Medulla oblongata (tissue), 1 donor: ENCODE measurements around the gene SMYD5.

Experiments used
- DNase-seq: peaks from one replicate; pipeline ENCODE4 v3.0.0-alpha.2; 2015; ENCODE audit errors: extremely low spot score

Gene SMYD5

GRCh38 chr2:73238976-73239375, 24.9 kb downstream of the SMYD5 start:
- DNase-seq: no peak

DNA sequence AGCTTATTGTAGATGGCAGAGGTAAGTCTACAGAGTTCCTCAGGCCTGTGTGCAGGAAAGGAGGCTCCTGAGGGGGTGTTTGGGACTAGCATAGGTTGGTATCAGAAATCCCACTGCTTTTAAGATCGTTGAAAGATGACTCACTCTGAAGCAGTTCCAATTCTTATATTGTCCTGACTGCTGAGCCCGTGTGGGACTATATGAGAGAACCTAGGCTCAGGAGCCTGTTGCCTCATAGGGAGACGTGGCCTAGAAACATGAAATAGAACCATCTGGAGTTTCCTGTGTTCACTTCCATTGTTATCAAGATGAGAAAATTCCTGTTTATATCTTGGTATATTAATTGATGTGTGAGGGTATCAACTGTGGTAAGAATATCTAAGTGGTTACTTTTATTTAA, 25.7 kb downstream of the SMYD5 start:
- no peak for DNase-seq

DNA sequence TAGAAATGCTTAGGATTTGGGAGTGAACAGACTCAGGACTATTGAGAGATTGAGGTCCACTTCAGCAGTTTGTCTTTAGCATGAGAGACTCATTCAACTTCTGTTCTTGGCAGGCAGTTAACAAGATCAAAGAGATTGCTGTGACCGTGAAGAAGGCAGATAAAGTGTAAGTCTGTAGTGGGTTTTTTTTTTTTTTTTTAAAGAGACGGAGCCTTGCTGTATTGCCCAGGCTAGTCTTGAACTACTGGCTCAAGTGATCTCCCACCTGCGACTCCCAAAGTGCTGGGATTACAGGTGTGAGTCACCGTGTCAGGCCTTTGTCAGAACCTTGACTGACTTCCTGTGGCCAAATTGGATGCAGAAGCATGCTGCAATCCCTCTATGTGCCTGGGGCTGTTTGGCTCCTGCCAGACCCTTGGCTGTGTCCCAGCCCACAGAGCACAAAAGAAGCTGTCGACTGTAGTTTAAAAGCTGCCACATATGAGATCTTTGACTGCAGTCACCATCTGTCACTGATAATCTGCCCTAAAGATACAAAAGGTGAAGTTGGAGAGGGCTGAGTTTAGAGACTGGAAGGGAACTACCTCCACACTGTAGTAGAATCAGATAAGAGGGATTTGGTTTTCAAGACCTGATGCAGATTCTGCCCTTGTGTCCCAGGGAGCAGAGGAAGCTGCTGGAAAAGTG, 30.0 kb downstream of the SMYD5 start:
- peak; percentile 46 for DNase-seq

DNA sequence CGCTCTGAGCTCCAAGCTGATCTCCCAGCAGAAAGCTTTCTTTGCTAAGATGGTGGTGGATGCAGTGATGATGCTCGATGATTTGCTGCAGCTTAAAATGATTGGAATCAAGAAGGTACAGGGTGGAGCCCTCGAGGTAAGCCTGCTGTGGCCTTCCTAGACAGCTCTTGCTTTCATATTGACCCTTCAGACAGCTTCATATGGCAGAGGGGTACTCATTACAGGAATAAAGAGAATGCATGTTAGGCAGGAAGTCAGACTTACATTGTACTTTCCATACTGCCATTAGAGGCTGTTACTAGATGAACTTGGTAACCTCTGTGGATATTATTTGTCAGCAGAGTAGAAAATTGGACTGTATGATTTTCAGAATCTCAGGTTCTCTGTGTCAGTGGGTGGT, 30.5 kb downstream of the SMYD5 start:
- no peak for DNase-seq

DNA sequence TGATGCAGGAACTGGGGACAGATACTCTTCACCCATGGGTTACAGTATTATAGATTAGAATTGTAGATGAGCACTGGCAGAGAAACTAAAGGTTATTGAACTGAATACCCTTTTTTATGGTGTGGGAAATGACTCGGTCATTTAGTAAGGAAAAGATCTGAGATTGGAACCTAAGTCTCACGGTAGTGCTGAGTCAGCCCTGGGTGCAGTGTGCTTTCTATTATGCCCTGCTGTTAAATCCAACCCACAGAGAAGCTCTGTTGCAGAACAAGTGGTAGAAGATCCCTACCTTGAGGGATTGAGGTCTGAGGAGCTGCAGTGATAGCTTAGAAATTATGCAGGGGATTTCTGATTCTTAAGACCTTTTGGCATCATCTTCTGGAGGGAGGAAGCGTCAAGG, 32.8 kb downstream of the SMYD5 start:
- DNase-seq: no peak

GRCh38 chr2:73249636-73250035, 35.6 kb downstream of the SMYD5 start:
- DNase-seq: no peak

DNA sequence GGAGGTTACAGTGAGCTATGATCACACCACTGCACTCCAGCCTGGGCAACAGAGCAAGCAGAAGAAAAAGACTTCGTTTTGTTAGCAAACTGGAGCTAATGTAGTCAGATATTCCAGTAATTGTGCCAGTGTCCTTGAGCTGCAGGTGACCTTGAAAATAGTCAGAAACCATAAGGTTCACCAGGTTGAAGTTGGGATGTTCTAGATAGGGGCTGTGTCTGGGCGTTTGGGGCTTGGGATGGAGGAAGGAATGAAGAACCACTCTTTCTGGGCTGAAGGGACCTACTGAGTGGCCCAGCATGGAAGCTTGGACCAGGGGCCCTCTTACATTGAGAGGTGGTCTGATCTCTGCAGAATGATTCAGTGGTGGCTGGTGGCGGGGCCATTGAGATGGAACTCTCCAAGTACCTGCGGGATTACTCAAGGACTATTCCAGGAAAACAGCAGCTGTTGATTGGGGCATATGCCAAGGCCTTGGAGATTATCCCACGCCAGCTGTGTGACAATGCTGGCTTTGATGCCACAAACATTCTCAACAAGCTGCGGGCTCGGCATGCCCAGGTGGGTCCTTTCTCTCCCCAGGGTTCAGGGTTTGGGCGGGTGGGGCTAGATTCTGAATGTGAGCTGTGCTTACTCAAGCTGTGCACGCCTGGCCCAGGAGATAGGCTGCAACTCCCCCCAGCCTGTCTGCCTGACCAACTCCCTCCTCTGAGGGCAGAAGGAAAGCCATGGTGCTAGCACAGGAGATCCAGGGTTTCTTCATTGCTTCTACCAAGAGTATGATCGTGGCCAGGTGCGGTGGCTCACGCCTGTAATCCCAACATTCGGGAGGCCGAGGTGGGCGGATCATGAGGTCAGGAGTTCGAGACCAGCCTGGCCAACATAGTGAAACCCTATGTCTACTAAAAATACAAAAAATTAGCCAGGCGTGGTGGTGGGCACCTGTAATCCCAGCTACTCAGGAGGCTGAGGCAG, 37.1 kb downstream of the SMYD5 start:
- no peak for DNase-seq

DNA sequence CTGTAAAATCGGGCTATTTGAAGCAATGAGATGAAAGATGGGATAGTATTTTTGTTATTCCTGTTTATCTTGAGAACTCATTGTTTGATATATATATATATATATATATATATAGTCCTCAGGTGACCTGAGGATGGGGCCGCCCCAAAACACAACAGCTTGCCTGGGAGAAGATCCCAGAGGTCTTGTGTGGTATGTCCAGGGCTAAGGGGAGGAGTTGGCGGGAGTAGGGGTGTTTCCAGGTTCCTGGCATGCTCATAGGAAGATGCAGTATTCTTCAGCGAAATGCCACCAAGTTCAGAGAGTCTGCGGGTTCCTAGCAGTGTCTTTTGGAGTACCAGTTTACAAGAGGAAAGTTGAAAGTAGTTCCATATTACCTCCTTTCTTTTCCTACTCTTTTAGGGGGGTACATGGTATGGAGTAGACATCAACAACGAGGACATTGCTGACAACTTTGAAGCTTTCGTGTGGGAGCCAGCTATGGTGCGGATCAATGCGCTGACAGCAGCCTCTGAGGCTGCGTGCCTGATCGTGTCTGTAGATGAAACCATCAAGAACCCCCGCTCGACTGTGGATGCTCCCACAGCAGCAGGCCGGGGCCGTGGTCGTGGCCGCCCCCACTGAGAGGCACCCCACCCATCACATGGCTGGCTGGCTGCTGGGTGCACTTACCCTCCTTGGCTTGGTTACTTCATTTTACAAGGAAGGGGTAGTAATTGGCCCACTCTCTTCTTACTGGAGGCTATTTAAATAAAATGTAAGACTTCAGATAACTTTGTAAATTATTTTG, 38.4 kb downstream of the SMYD5 start:
- DNase-seq: no peak

DNA sequence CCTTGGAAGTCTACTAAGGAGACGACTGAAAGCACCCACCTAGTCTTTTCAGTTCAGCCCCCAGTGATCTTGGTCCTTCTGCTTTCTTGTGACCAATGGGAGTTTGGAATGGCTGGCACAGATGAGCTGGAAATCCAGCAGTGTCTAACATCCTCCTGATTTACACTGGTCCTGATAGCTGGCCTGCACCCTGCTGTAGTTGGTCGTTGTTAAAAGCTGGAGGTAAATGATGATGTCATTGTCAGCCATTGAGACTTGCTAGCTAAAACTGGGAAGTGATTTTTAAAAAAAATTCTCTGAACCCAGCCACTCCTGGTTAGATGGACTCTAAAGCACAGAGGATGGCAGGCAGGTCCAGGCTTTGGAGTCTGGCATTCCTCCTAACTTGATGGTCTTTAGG, 39.4 kb downstream of the SMYD5 start:
- DNase-seq: no peak

DNA sequence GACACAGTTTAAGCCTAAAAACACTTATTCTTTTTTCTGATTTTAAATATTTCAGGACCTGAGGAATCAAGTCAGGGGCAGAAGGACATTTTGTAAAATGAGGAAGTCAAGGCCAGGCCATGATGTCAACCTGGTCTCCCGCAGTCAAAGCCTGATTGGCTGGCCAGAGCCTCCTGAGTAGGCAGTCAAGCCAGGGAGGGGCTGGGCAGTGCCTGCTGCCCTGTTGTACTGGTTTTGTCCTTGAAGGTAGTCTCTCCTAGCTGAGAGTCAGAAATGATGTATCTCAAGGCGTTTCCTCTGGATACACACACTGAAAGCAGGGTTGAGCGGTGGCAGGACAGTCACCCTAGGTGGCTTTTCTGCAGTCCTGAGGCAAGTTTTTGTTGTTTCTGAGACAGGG, 39.9 kb downstream of the SMYD5 start:
- DNase-seq: no peak

GRCh38 chr2:73254343-73255006, 40.4 kb downstream of the SMYD5 start:
- no peak for DNase-seq

DNA sequence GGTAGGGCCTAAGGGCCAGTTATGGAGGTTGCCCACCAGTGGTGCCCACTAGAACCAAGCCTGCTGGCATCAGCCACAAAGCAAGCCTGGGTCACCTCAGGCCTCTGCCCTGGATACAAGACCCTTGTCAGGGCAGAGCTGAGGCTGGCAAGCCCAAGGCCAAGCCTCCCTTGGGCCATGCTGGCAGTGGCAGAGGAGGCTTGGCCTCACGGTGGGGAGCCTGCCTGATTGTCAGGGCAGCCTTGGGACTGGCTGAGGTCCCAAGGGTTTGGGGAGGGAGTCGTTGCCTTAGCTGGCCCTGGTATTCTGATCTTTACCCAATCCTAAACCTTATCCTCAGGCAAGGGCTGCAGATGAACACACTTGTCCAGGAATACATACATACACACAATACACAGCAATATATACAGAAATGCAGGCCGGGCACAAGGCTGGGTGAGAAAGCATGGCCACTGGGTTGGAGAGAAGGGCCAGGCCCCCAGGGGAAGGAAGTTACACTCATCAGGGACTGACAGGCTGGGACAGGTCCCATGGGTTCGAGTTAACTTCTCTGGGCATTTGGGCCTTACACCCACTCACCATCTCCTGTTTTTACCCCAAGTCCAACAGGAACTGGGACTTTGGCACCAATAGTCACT, 41.1 kb downstream of the SMYD5 start:
- no peak for DNase-seq

- DNase-seq: no peak
Observed at GRCh38 chr2:73255907-73256617, 42.0 kb downstream of the SMYD5 start.

- no peak for DNase-seq
Observed at GRCh38 chr2:73256618-73256922, 42.5 kb downstream of the SMYD5 start.

- no peak for DNase-seq
Observed at GRCh38 chr2:73257021-73257420, 43.0 kb downstream of the SMYD5 start.

DNA sequence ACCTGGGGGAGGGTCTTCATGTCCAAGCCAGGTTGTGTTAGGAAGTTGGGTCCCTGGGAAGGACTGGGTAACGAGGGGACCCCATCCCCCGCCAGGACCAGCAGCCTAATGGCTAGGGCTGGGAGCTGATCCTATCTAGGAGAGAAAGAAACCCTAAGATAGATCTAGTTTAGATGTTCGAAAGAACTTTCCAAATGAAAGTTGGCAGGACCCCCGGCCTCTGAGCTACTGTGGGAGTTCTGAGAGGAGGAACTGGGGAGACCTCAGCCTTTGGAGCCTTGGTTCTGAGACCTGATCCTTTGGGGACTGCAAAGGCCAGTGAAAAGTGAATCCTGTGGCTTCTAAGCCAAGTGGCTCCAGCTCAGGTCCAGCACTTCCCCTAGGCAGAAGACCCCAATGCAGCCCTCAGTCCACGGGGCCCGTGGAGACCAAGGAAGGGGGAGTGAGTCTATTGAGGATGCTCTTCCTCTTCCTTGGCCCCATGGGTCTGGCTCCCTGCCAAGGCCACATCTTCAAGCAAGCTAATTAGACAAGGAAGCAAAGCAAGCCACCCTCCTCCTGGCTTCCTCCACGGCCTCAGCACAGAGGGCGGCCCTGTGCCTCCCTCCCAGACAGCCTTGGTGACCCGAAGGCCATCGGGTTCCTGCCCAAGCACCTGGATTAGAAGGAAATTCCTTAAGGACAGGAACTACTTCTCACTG, 43.5 kb downstream of the SMYD5 start:
- DNase-seq: no peak

DNA sequence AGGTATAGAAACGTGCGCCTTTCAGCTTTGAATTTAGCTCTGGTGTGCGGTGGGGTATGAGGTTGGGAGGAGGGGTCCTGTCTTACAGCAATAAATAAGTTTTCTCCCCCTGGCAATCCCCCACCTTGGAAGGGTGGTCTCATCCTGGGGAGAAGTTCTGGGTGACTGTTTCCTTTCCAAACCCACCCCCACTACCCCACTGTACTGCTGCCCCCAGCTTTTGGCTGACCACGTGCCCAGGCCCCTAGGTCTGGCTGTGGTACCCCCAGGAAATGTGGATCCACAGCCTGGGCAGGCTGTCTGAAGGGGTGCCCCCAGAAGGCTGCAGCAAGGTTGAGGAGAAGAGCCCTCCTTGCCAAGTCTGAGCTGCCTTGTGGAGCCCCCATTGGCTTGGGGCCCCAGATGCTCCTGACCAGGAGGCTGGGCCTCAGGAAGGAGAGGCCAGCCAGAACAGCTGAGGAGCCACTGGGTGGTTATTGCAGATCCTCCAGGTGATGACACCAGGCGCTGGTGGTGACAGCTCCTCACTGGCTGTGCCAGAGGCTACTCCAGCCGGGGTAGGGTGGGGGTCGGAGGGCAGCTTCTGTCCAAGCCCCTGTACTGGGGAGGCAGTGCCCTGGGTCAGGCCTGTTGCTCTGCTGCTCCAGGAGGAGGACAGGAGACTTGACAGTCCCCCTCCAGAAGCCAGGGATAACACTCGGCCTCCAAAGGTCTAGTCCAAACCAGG, 44.3 kb downstream of the SMYD5 start:
- DNase-seq: no peak

DNA sequence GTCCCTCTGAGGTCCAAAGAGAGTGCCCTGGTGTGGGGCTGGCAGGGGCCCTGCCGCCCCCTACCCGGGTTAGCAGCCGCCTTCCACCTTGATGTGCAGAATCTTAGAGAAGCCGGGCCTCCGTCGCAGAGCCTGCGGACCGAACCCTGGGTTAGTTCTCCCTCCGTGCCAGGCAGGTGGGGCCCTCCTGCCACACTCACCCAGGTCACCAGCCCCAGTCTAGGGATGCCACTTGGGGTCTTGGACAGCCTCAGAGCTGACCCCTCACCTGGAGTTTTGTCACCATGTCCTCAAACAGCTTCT, 44.8 kb downstream of the SMYD5 start:
- DNase-seq: no peak

DNA sequence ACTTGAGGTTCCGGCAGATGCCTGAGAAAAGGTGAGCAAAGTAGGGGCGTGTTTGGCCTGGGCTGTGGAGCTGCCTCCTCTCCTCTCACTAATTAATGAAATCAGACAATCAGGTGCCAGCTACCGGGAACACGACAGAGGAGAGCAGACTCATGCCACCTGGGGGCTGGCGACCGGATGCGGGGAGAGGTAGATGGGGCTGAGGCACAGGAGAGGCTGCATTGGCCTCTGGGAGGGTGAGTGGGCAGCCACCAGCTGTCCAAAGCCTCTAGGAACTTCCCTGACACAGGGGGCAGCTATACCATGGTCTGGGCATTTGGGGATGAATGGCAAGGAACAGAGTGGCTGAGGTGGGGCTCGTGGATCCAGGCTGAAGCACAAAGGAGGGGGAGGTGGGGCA, 45.2 kb downstream of the SMYD5 start:
- DNase-seq: no peak
